HepG2 (cell line): ENCODE measurements around the gene ARHGEF12. TPM values are rescaled to one million over a fixed set of nuclear protein-coding genes. Genes with fewer than 3 reads are reported as not detected.
A peak's percentile ranks its signal among the peaks of the same experiment; 100 is the strongest.

Experiments
- ATAC-seq: fragments of 200-7000 bp; cut with Tn5 transposase; 3 replicates; pipeline ENCODE4 v1.9.1; 2020; ENCODE audit warnings: mild to moderate bottlenecking, moderate library complexity
- BruUV-seq: library from RNA; stranded (reverse); fragments of 400-500 nt; replicated peaks from 2 replicates; lab custom pipeline; 2021; lab: Mats Ljungman, UMichigan
- CTCF ChIA-PET: fragments of 300-600 bp; formaldehyde crosslinking; extraction: SDS; loops from one replicate; lab custom pipeline; 2021; ENCODE audit warnings: low total read pairs, inconsistent platforms, low intra/inter-chr PET ratio; lab: Yijun Ruan, JAX
- POLR2A ChIA-PET: fragments of 350-600 bp; sonication (Branson Sonifier 250); formaldehyde crosslinking; loops from one replicate; lab custom pipeline; 2020; ENCODE audit warnings: antibody characterized with exemption, inconsistent platforms; lab: Yijun Ruan, JAX
- DNase-seq: peaks from one replicate; pipeline ENCODE4 v3.0.0-alpha.2; 2015; ENCODE audit warnings: low spot score
- FAIRE-seq: peaks from 3 replicates; lab custom pipeline; 2011; peaks lifted over from hg19 to GRCh38; lab: Jason Lieb, UNC
- H2AFZ ChIP-seq: one replicate; pipeline ENCODE4 v1.6.1; 2011; ENCODE audit warnings: low read length, inconsistent platforms
- H3K27ac ChIP-seq: fragments of 300-600 bp; 3 replicates; pipeline ENCODE4 v1.8.0; 2011; ENCODE audit warnings: mixed run types, mild to moderate bottlenecking, mixed read lengths, low read length, inconsistent platforms; ENCODE audit not compliant: insufficient read depth; ENCODE audit errors: extremely low read length
- H3K27me3 ChIP-seq, 2 experiments: fragments of 200-600 bp in 1 of 2; 2 replicates in 1 of 2; 3 replicates in 1 of 2; pipeline versions ENCODE4 v1.6.0 to v1.8.0; 2011; ENCODE audit warnings: low read length in 2 of 2, mild to moderate bottlenecking in 2 of 2, moderate library complexity in 2 of 2, inconsistent platforms in 1 of 2; ENCODE audit not compliant: insufficient read depth in 2 of 2, control insufficient read depth in 1 of 2
- H3K36me3 ChIP-seq, 2 experiments: fragments of 200-600 bp in 1 of 2; replicated peaks in 1 of 2; 2 replicates in 1 of 2; 3 replicates in 1 of 2; pipeline versions ENCODE4 v1.5.1 to v1.8.0; 2011; ENCODE audit warnings: low read length in 2 of 2, inconsistent platforms in 1 of 2; ENCODE audit not compliant: insufficient read depth in 2 of 2, control insufficient read depth in 1 of 2
- H3K4me1 ChIP-seq: 2 replicates; pipeline ENCODE4 v1.5.1; 2012; ENCODE audit warnings: low read length, inconsistent platforms; ENCODE audit not compliant: insufficient read depth
- H3K4me2 ChIP-seq: 2 replicates; pipeline ENCODE4 v1.6.0; 2011; ENCODE audit warnings: low read depth, low read length, inconsistent platforms
- H3K4me3 ChIP-seq, 3 experiments: fragments of 200-600 bp in 1 of 3; sonication (generic), shearing (Covaris generic) in 1 of 3; replicated peaks in 1 of 3; 2 replicates each; pipeline ENCODE4 v1.5.1; 2011 to 2016; ENCODE audit warnings: low read length in 3 of 3, inconsistent platforms in 2 of 3, low read depth in 2 of 3, mild to moderate bottlenecking in 2 of 3, control low read depth in 1 of 3, mixed read lengths in 1 of 3; ENCODE audit not compliant: insufficient read depth in 1 of 3
- H3K79me2 ChIP-seq: one replicate; pipeline ENCODE4 v1.6.1; 2011; ENCODE audit warnings: low read length, inconsistent platforms; ENCODE audit not compliant: insufficient read depth
- H3K9ac ChIP-seq: 2 replicates; pipeline ENCODE4 v1.6.0; 2011; ENCODE audit warnings: mild to moderate bottlenecking, low read depth, low read length, inconsistent platforms; ENCODE audit not compliant: insufficient read depth
- H3K9me3 ChIP-seq: 2 replicates; pipeline ENCODE4 v1.5.1; 2012; ENCODE audit warnings: mild to moderate bottlenecking, low read length
- H4K20me1 ChIP-seq: 2 replicates; pipeline ENCODE4 v1.6.0; 2011; ENCODE audit warnings: inconsistent platforms, mild to moderate bottlenecking, low read length, moderate library complexity; ENCODE audit not compliant: insufficient read depth
- AHR ChIP-seq: IDR thresholded peaks from 2 replicates; pipeline ENCODE4 v1.6.1; 2018; ENCODE audit warnings: missing genetic modification reagents, missing compliant biosample characterization
- AKAP8 ChIP-seq: sonication (generic); formaldehyde crosslinking; IDR thresholded peaks from 2 replicates; pipeline ENCODE4 v1.5.1; 2020; ENCODE audit warnings: mild to moderate bottlenecking, missing genetic modification reagents
- ASH2L ChIP-seq: fragments of 300-600, 200-600 bp; sonication (generic); IDR thresholded peaks from 2 replicates; pipeline ENCODE4 v1.7.0; 2017; ENCODE audit warnings: low read depth, mild to moderate bottlenecking, moderate library complexity, mixed read lengths, low read length; ENCODE audit not compliant: insufficient read length
- HMGXB3 ChIP-seq: sonication (generic); formaldehyde crosslinking; IDR thresholded peaks from 2 replicates; pipeline ENCODE4 v1.4.0; 2020; ENCODE audit warnings: missing genetic modification reagents, borderline replicate concordance
- LBX2 ChIP-seq: sonication (generic); formaldehyde crosslinking; IDR thresholded peaks from 2 replicates; pipeline ENCODE4 v1.5.0; 2020; ENCODE audit warnings: missing genetic modification reagents, mild to moderate bottlenecking, borderline replicate concordance
- MIXL1 ChIP-seq: IDR thresholded peaks from 2 replicates; pipeline ENCODE4 v1.6.1; 2016
- NKX3-1 ChIP-seq: sonication (generic); formaldehyde crosslinking; IDR thresholded peaks from 2 replicates; pipeline ENCODE4 v1.5.0; 2020; ENCODE audit warnings: missing genetic modification reagents
- SMAD1 ChIP-seq: sonication (generic); formaldehyde crosslinking; IDR thresholded peaks from 2 replicates; pipeline ENCODE4 v1.4.0; 2020; ENCODE audit warnings: missing genetic modification reagents, low read depth, mild to moderate bottlenecking, borderline replicate concordance
- SOX13 ChIP-seq, 3 experiments: fragments of 450-650 bp in 1 of 3; sonication (generic) in 1 of 3; formaldehyde crosslinking in 1 of 3; IDR thresholded peaks in 2 of 3; conservative IDR thresholded peaks in 1 of 3; 2 replicates each; pipeline versions ENCODE4 v1.5.0 to v1.6.1; 2016 to 2020; ENCODE audit warnings: antibody characterized with exemption in 1 of 3, mild to moderate bottlenecking in 1 of 3, missing compliant biosample characterization in 1 of 3, missing genetic modification reagents in 1 of 3, moderate library complexity in 1 of 3
- TCF12 ChIP-seq, 2 experiments: fragments of 450-650 bp in 1 of 2; sonication (generic) in 1 of 2; formaldehyde crosslinking in 1 of 2; IDR thresholded peaks; 2 replicates each; pipeline versions ENCODE4 v1.6.1 to v1.8.0; 2017 to 2022; ENCODE audit warnings: antibody characterized with exemption in 1 of 2, mild to moderate bottlenecking in 1 of 2, missing genetic modification reagents in 1 of 2, moderate library complexity in 1 of 2
- ZBTB7B ChIP-seq: sonication (generic); formaldehyde crosslinking; IDR thresholded peaks from 2 replicates; pipeline ENCODE4 v1.4.0; 2020; ENCODE audit warnings: missing genetic modification reagents
- ZNF10 ChIP-seq: sonication (generic); formaldehyde crosslinking; IDR thresholded peaks from 2 replicates; pipeline ENCODE4 v1.4.0; 2020; ENCODE audit warnings: mild to moderate bottlenecking, low read depth, missing genetic modification reagents, borderline replicate concordance
- ZNF660 ChIP-seq: sonication (generic); formaldehyde crosslinking; IDR thresholded peaks from 2 replicates; pipeline ENCODE4 v1.5.1; 2020; ENCODE audit warnings: mild to moderate bottlenecking, low read depth, missing genetic modification reagents, borderline replicate concordance
- in situ Hi-C: cut with HindIII; loops from 2 replicates; pipeline ENCODE4 v1.10.0; 2017; ENCODE audit warnings: low pct_unique_long_range_greater_than_20kb; ENCODE audit not compliant: extremely low pct_ligation_motif_present
- intact Hi-C: fragments of 100-400 bp; cut with micrococcal nuclease; formaldehyde crosslinking; loops from one replicate; pipeline ENCODE4 v1.10.0; 2022; ENCODE audit not compliant: unreplicated experiment
- polyA plus RNA-seq, 8 experiments: library from polyadenylated mRNA; depleted of rRNA in 3 of 8; stranded (reverse) in 7 of 8; unstranded in 1 of 8; fragments of >200 nt; fragmentation: Illumina TruSeq in 4 of 8; extraction: Trizol in 4 of 8; gene quantifications; 2 replicates each; pipeline versions ENCODE4 v1.2.1 to v1.2.3, GENCODE V29; 2011 to 2016; ENCODE audit warnings: low read depth in 4 of 8, missing spikeins in 1 of 8, mixed read lengths in 1 of 8; ENCODE audit not compliant: insufficient read depth in 1 of 8
- total RNA-seq, 5 experiments: library from RNA; depleted of rRNA; stranded (reverse); fragments of >200 nt; fragmentation: Illumina TruSeq; extraction: Trizol; gene quantifications; 2 replicates each; pipeline ENCODE4 v1.2.3, GENCODE V29; 2016; ENCODE audit warnings: low read depth in 1 of 5
- TF ChIP-seq, protein P1 (sequence below): IDR thresholded peaks from 2 replicates; pipeline ENCODE4 v1.6.1; 2016; ENCODE audit warnings: mild to moderate bottlenecking
- TF ChIP-seq, protein P2 (sequence below): IDR thresholded peaks from 2 replicates; pipeline ENCODE4 v1.6.1; 2016; ENCODE audit warnings: low read depth

ARHGEF12 gene
- total and polyA plus RNA-seq, 2 of the 13 experiments (the other 11 are each of a cell fraction or from before 2014, with no cell fraction given): 17.9 to 54.4 TPM

DNA sequence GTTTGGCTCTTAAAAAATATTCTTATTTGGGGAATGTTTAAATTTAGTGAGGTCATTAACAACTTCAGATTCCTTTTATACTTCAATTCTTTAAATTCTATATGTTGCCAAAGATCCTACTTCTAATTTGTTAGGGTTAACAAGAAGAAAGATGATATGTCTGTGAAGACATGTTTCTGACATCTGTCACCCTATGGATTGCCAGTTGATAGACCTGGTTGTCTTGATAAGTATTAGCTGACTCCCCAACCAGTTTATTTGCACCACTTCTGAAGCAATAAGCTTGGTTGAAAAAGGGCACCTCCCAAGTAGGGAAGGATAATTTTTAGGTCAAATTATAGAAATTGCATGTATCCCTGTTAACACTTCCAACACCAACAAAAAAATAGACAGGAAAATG is 29.3 kb downstream of the ARHGEF12 start (continued):
- TF ChIP-seq HMGXB3 (CRISPR knock-in tag) (no peak), LBX2 (no peak), SMAD1 (CRISPR knock-in tag) (no peak), ZBTB7B (no peak), AKAP8 (CRISPR knock-in tag) (no peak), ZNF10 (CRISPR knock-in tag) (no peak), TCF12 (IDR thresholded peaks at IDR 0.05) (no peak), TCF12 (CRISPR knock-in tag; IDR thresholded peaks at IDR 0.05) (no peak)

DNA sequence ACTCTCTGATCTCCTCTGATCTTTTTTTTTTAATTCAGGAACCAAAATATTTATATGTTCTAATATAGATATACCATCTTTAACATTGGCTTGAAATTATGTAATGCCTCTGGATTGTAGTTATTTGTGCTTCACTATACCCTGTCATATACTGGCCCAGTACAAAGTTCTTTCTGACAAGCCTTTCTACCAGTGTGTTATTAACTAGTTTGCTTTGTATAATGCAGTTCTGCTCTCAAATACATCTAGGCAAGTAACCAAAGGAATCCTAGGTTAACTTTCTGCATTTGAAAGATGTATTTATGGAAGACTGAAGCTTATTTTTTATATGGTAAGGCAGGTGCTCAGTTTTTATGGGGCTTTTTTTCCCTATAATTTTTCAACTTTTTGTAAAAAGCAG is 36.1 kb downstream of the ARHGEF12 start:
- H3K4me2 ChIP-seq: peak overlapping the region; percentile 61
- H3K27ac ChIP-seq: peak overlapping the region; percentile 70
- no peak for FAIRE-seq
- H3K9me3 ChIP-seq: no peaks in the 10 kb centered on the region
- POLR2A ChIA-PET: no interaction called here
- intact Hi-C loops (loop anchor here (2.0 to 5.0 kb wide), 2 partner anchors 19 to 35 kb away; partner anchors contain the start of gene ARHGEF12), in situ Hi-C loops (no loop called here)
- H3K4me1 ChIP-seq: peaks cover 52% of the 10 kb centered on the region
- CTCF ChIA-PET: no interaction called here
- H3K79me2 ChIP-seq: peaks cover 86% of the 10 kb centered on the region
- H3K36me3 ChIP-seq: no peaks in the 10 kb centered on the region
- no TSS peak for BruUV-seq
- peaks cover 7% of the 10 kb centered on the region for H4K20me1 ChIP-seq
- no peak overlapping the region for H2AFZ ChIP-seq
- peak; percentile 97 for ATAC-seq
- H3K4me3 ChIP-seq: peak overlapping the region in 1 of 3 experiments; percentile 14; a peak in 1 of 6 replicates
- H3K27me3 ChIP-seq: no peaks in the 10 kb centered on the region; a peak in 1 of 5 replicates
- no peak overlapping the region for H3K9ac ChIP-seq
- DNase-seq: peak; percentile 64
- TF ChIP-seq, protein P1, sequence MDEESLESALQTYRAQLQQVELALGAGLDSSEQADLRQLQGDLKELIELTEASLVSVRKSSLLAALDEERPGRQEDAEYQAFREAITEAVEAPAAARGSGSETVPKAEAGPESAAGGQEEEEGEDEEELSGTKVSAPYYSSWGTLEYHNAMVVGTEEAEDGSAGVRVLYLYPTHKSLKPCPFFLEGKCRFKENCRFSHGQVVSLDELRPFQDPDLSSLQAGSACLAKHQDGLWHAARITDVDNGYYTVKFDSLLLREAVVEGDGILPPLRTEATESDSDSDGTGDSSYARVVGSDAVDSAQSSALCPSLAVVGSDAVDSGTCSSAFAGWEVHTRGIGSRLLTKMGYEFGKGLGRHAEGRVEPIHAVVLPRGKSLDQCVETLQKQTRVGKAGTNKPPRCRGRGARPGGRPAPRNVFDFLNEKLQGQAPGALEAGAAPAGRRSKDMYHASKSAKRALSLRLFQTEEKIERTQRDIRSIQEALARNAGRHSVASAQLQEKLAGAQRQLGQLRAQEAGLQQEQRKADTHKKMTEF: 0 out of 2 replicates have a peak, but pooled peaks have one; percentile 17
- no peak for TF ChIP-seq SOX13 (IDR thresholded peaks at IDR 0.05)
- TF ChIP-seq SOX13 (CRISPR knock-in tag; conservative IDR thresholded peaks at IDR 0.05 in 1 of 2, IDR thresholded peaks at IDR 0.05 in 1 of 2): peak in 1 of 2 experiments; percentile 23; a peak in 1 of 4 replicates
- no peak for TF ChIP-seq NKX3-1 (CRISPR knock-in tag)
- 0 out of 2 replicates have a peak, but pooled peaks have one; percentile 27 for TF ChIP-seq MIXL1 (CRISPR knock-in tag)
- no peak for TF ChIP-seq AHR
- TF ChIP-seq, protein P2, sequence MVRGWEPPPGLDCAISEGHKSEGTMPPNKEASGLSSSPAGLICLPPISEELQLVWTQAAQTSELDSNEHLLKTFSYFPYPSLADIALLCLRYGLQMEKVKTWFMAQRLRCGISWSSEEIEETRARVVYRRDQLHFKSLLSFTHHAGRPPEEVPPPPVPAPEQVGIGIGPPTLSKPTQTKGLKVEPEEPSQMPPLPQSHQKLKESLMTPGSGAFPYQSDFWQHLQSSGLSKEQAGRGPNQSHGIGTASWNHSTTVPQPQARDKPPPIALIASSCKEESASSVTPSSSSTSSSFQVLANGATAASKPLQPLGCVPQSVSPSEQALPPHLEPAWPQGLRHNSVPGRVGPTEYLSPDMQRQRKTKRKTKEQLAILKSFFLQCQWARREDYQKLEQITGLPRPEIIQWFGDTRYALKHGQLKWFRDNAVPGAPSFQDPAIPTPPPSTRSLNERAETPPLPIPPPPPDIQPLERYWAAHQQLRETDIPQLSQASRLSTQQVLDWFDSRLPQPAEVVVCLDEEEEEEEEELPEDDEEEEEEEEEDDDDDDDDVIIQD (CRISPR knock-in tag): peak; percentile 29; the same call in 1 of the 2 replicates
- no peak for TF ChIP-seq ZNF660
- TF ChIP-seq ASH2L: peak; percentile 73
